ENCODE measurements around the gene RAP1GAP. TPM values are rescaled to one million over a fixed set of nuclear protein-coding genes. Genes with fewer than 3 reads are reported as not detected.
"Not testable (repeated sequence)": the region's sequence is repeated elsewhere in the genome, so short reads cannot be mapped to it uniquely, and the experiment has no call there.

Gene RAP1GAP
- total and polyA plus RNA-seq, 4 donors = 5.6 to 64.7 (median 28.0) TPM

DNA sequence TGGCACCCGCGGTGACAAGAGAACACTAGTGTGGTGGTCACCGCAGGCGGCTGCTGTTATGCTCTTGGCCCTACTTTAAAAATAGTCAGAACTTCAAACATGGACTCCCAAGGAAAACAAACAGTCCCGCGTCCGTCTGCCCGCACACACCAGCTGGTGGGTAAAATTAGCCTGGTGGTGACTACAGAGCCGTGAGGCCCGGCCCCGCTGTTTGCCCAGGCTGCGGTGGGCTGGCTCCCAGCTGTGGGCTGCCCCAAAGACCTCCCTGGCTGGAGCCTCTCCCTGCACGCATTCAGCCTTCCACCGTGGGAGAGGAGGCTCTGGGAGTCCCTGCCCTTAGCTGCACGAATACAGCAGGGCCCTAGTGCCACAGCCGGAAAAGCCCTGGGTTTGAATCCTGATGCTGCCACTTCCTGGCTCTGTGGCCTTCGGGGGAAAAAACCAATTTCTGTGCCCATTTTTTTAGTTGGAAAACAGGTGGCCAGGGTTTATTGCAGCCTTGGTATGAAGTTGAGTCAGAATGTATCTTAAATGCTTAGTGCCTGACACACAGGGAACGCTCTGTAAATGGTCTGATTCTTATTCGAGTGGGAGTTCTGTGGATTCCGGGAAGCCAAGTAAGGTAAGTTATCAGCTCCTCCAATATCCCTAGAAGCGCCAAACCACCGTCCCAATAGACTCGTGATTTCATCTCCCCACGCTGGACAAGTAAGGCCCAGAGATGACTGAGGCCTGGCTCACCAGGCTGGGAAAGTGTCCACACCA lies 101.7 kb downstream of the RAP1GAP start:
- no peak for DNase-seq
- no peak for ATAC-seq (ENCODE audit: insufficient read depth, low FRiP score)
- H3K4me1 ChIP-seq (ENCODE audit: control insufficient read depth in 5 of 5, insufficient read depth in 5 of 5, low read length in 5 of 5) = no peaks in the 10 kb centered on the region
- H3K9me3 ChIP-seq (ENCODE audit: control insufficient read depth in 4 of 4, insufficient read depth in 3 of 4, low read length in 3 of 4) = peaks cover 0 to 2% (median under 1%) of the 10 kb centered on the region in 4 donors
- 88 to 90% methylated on average over 24 of the region's 24 CpGs for WGBS, 2 donors
- no peak overlapping the region for H3K9ac ChIP-seq (ENCODE audit: insufficient read depth in 1 of 2, low read length in 2 of 2)
- H3K27ac ChIP-seq (ENCODE audit: low read depth in 1 of 2, low read length in 1 of 2) = no peak overlapping the region
- H3K27me3 ChIP-seq (ENCODE audit: control insufficient read depth in 3 of 3, insufficient read depth in 3 of 3, low read length in 2 of 3) = no peaks in the 10 kb centered on the region
- TF ChIP-seq, protein P1, sequence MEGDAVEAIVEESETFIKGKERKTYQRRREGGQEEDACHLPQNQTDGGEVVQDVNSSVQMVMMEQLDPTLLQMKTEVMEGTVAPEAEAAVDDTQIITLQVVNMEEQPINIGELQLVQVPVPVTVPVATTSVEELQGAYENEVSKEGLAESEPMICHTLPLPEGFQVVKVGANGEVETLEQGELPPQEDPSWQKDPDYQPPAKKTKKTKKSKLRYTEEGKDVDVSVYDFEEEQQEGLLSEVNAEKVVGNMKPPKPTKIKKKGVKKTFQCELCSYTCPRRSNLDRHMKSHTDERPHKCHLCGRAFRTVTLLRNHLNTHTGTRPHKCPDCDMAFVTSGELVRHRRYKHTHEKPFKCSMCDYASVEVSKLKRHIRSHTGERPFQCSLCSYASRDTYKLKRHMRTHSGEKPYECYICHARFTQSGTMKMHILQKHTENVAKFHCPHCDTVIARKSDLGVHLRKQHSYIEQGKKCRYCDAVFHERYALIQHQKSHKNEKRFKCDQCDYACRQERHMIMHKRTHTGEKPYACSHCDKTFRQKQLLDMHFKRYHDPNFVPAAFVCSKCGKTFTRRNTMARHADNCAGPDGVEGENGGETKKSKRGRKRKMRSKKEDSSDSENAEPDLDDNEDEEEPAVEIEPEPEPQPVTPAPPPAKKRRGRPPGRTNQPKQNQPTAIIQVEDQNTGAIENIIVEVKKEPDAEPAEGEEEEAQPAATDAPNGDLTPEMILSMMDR (IDR thresholded peaks at IDR 0.05; ENCODE audit: control extremely low read depth, extremely low read depth) = no peak
- H3K36me3 ChIP-seq (ENCODE audit: control insufficient read depth in 4 of 4, insufficient read depth in 4 of 4, low read length in 4 of 4) = peaks cover 0 to 2% (median 0%) of the 10 kb centered on the region in 4 donors
- no peak overlapping the region for H3K4me3 ChIP-seq

DNA sequence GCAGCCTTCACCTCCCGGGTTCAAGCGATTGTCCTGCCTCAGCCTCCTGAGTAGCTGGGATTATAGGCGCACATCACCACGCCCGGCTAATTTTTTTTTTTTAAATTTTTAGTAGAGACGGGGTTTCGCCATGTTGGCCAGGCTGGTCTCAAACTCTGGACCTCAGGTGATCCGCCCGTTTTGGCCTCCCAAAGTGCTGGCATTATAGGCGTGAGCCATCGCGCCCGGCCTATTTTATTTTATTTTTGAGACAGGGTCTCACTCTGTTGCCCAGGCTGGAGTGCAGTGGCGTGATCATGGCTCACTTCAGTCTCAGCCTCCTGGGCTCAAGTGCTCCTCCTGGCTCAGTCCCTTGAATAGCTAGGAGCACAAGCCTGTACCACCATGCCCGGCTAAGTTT lies 102.8 kb downstream of the RAP1GAP start:
- not testable (repeated sequence) for H3K9ac ChIP-seq (ENCODE audit: insufficient read depth in 1 of 2, low read length in 2 of 2); H3K4me1 ChIP-seq (ENCODE audit: control insufficient read depth in 5 of 5, insufficient read depth in 5 of 5, low read length in 5 of 5); H3K27me3 ChIP-seq (ENCODE audit: control insufficient read depth in 3 of 3, insufficient read depth in 3 of 3, low read length in 2 of 3); H3K9me3 ChIP-seq (ENCODE audit: control insufficient read depth in 4 of 4, insufficient read depth in 3 of 4, low read length in 3 of 4); H3K27ac ChIP-seq (ENCODE audit: low read depth in 1 of 2, low read length in 1 of 2); H3K36me3 ChIP-seq (ENCODE audit: control insufficient read depth in 4 of 4, insufficient read depth in 4 of 4, low read length in 4 of 4); DNase-seq; H3K4me3 ChIP-seq; ATAC-seq (ENCODE audit: insufficient read depth, low FRiP score)
- WGBS, 2 donors = 95 to 96% methylated on average over 15 of the region's 15 CpGs

DNA sequence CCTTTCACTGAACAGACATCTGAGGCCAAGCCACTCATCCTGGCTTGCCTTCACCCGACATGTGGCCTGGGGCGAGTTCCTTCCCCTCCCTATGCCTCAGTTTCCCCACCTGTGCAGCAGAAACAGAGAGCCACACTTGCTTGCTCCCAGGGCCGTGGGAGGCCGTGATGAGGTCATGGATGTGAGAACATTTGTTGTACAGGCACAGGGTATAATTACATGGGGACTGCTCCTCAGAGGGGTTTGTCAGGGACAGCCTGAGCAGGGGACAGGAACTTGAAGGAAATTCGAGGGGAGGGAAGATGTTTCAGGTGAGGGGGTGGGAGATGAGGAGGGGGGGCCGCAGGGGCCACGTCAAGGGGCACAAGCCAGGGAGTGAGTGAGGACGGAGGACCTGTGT lies 103.9 kb downstream of the RAP1GAP start:
- DNase-seq = no peak

DNA sequence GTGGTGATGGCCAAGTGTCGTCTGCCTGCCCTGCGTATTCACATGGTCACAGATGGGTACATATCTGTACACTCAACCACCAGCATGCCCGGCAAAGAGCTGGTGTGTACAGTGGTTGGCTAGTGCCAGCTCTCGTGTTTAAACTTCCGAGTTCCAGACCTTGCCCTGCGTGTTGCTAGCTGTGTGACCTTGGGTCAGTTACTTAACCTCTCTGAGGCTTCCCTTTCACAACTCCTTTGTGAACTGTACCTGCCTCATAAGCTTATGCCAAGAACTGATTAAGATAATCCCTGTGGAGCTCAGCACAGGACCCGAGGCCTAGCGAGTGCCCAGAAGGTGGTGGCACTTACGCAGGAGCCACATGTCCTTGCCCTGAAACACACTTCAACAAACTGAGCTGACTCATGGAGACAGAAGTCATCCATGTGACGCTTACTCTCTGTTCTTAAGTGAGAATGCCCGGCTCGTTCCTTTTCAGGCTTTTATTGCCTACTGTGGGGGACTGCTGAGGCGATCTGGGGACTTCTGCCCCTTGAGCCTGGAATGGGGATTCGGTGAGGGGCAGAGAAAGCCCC lies 104.5 kb downstream of the RAP1GAP start:
- H3K9me3 ChIP-seq (ENCODE audit: control insufficient read depth in 4 of 4, insufficient read depth in 3 of 4, low read length in 3 of 4) = peaks cover 0 to 2% (median 0%) of the 10 kb centered on the region in 4 donors
- H3K27me3 ChIP-seq (ENCODE audit: control insufficient read depth in 3 of 3, insufficient read depth in 3 of 3, low read length in 2 of 3) = no peaks in the 10 kb centered on the region
- 90 to 93% methylated on average over 14 of the region's 14 CpGs for WGBS, 2 donors
- H3K4me1 ChIP-seq (ENCODE audit: control insufficient read depth in 5 of 5, insufficient read depth in 5 of 5, low read length in 5 of 5) = no peaks in the 10 kb centered on the region
- no peak overlapping the region for H3K4me3 ChIP-seq
- TF ChIP-seq, protein P1 (IDR thresholded peaks at IDR 0.05; ENCODE audit: control extremely low read depth, extremely low read depth) = no peak
- H3K9ac ChIP-seq (ENCODE audit: insufficient read depth in 1 of 2, low read length in 2 of 2) = no peak overlapping the region
- H3K27ac ChIP-seq (ENCODE audit: low read depth in 1 of 2, low read length in 1 of 2) = no peak overlapping the region
- no peak for DNase-seq
- peaks cover 0 to 2% (median 0%) of the 10 kb centered on the region in 4 donors for H3K36me3 ChIP-seq (ENCODE audit: control insufficient read depth in 4 of 4, insufficient read depth in 4 of 4, low read length in 4 of 4)
- ATAC-seq (ENCODE audit: insufficient read depth, low FRiP score) = no peak

More for the DNA sequence above, 103.9 kb downstream of the RAP1GAP start:
- H3K9me3 ChIP-seq (ENCODE audit: control insufficient read depth in 4 of 4, insufficient read depth in 3 of 4, low read length in 3 of 4) = peaks cover 0 to 4% (median 0%) of the 10 kb centered on the region in 4 donors
- WGBS, 2 donors = 64 to 76% methylated on average over 8 of the region's 8 CpGs
- ATAC-seq (ENCODE audit: insufficient read depth, low FRiP score) = no peak
- no peak overlapping the region for H3K9ac ChIP-seq (ENCODE audit: insufficient read depth in 1 of 2, low read length in 2 of 2)
- peaks cover 0 to 2% (median 0%) of the 10 kb centered on the region in 4 donors for H3K36me3 ChIP-seq (ENCODE audit: control insufficient read depth in 4 of 4, insufficient read depth in 4 of 4, low read length in 4 of 4)
- H3K4me3 ChIP-seq = no peak overlapping the region
- H3K27ac ChIP-seq (ENCODE audit: low read depth in 1 of 2, low read length in 1 of 2) = no peak overlapping the region
- TF ChIP-seq, protein P1 (IDR thresholded peaks at IDR 0.05; ENCODE audit: control extremely low read depth, extremely low read depth) = no peak
- no peaks in the 10 kb centered on the region for H3K4me1 ChIP-seq (ENCODE audit: control insufficient read depth in 5 of 5, insufficient read depth in 5 of 5, low read length in 5 of 5)
- H3K27me3 ChIP-seq (ENCODE audit: control insufficient read depth in 3 of 3, insufficient read depth in 3 of 3, low read length in 2 of 3) = no peaks in the 10 kb centered on the region
